SIG-M5 (cell line): ENCODE measurements around the gene FBXW4.

Experiments
- DNase-seq: peaks from one replicate; lab custom pipeline; 2025; lab: John Stamatoyannopoulos, UW

FBXW4 gene

DNA sequence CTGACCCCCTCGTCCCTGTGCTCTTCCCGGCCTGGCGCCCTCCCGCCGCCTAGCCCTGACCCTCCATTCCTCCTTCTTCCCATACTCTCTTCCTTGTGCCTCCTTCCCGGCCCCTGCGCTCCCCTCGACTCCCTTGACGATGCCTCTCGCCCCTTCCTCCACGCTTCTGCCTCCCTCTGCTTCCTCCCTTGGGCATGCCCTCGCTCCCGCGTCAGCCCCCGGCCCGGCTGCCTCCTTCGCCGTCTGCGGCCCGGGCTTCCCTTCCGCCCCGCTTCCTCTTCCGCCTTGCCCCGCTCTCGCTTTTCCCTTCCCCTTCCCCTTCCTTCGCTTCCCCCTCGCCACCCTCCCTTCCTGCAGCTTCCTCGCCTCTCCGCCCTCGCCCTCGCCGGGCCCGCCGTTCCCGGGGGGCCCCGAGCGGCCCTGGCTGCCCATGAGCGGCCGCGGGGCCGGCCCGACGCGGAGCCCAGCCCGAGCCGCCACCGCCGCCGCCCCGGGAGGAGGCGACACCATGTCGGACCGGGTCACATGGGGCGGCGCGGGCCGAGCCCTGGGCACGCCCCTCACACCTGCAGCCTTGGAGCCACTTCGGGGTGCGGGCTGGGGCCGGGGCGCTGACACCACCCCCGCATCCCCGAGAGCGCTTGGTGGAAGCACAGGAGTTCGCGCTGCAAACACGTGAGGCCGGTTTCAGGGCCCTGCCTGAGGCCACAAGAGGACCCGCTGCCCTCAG is at the start of gene FBXW4:
FBXW4 (minus strand) TSS at position 497 of the 730 bp plus-strand sequence; CDS start at position 432, 65 bp downstream.
- no peak for DNase-seq

- no peak for DNase-seq
Measured at GRCh38 chr10:101744267-101744666, 49.3 kb upstream of the FBXW4 start.

DNA sequence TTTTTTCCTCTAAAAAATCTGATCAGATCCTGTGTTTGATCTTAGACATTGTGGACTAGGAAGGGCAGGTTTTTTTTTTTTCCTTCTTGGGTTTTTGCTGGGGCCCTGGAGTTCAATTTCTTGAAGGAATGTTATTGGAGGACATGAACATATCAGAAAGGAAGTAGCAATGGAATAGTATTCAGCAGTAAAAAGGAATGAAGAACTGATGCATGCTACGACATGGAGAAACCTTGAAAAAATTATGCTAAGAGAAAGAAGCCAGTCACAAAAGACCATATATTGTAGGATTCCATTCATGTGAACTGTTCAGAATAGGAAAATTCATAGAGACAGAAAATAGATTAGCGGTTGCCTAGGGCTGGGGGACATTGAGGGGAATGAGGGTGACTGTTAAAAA is 47.0 kb upstream of the FBXW4 start:
- DNase-seq = no peak

- no peak for DNase-seq
Measured at GRCh38 chr10:101736666-101737065, 41.7 kb upstream of the FBXW4 start.

DNA sequence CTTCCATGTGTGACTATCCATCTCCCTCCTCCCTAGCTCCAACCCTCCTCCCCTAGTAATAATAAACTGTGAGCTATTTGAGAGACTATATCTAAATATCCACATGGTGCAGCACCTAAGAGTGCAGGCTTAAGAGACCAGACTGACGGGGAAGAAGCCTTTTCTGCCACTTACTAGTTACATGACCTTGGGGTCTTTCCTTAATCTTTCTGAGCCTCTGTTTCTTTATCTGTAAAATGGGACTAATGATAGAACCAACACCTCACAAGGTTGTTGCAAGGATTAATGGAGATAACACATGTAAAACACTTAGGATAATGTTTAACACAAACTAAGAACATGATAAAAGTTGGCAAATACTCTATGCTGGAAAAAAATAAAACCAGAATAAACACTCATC is 37.1 kb upstream of the FBXW4 start:
- DNase-seq = no peak

DNA sequence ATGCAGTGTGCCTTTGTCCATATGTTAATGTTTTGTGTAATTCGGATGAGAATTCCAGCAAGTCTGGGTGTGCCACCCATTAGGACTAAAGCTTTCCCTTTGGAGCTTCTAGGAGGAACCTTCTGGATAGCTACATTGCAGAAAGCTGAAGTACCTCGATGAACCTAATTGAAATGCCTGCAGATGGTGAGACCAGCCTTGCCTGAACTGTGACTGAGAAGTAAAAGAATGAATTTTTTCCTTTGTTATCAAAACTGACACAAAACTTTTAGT is 31.1 kb upstream of the FBXW4 start:
- DNase-seq = no peak

GRCh38 chr10:101725296-101726114 is 30.5 kb upstream of the FBXW4 start:
- no peak for DNase-seq

DNA sequence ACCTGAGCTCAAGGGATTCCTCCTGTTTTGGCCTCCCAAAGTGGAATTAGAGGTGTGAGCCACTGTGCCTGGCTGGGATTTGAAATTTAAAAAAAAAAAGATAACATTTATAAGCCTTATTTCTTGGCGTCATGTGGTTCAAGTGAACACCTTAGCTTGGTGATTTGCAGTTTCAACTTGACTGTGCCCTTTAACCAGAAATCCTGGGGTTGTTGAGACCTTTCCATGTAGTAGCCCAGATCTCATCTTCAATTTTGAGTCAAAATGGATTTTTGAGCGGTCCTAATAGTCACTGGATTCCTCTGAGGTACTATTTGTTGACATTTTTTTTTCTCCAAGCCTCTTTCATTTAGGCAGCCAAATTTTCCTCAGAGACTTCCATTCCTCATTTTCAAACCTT is 29.5 kb upstream of the FBXW4 start:
- DNase-seq = no peak

DNA sequence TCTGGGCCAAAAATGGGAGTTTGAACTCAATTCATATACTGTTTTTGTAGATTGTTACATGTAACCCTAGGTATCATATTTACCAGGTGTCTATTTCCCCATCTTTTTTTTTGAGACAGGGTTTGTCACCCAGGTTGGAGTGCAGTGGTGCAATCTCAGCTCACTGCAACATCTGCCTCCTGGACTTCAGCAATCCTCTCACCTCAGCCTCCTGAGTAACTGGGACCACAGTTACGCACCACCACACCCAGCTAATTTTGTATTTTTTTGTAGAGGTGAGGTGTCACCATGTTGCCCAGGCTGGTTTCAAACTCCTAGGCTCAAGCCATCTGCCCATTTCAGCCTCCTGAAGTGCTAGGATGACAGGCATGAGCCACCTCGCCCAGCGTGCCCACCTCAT is 28.2 kb upstream of the FBXW4 start:
- no peak for DNase-seq

DNA sequence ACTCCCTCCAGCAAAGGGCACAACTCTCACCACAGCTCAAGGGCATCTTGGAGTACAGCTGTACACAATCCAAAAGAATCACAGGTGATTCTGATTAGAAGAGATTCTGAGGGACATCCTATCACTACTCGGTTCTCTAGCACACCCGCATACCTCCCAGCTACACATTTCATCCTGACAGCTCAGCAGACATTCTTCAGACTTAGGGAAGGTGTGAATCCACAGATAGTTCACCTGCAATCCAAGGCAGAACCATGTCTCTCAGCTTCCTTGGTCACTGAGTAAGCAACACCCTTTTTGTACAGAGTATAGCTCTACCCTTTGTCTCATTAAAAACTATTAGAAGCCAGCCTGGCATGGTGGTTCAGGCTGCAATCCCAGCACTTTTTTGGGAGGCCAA is 26.8 kb upstream of the FBXW4 start:
- no peak for DNase-seq

GRCh38 chr10:101720606-101721230 is 25.7 kb upstream of the FBXW4 start:
- DNase-seq = no peak

DNA sequence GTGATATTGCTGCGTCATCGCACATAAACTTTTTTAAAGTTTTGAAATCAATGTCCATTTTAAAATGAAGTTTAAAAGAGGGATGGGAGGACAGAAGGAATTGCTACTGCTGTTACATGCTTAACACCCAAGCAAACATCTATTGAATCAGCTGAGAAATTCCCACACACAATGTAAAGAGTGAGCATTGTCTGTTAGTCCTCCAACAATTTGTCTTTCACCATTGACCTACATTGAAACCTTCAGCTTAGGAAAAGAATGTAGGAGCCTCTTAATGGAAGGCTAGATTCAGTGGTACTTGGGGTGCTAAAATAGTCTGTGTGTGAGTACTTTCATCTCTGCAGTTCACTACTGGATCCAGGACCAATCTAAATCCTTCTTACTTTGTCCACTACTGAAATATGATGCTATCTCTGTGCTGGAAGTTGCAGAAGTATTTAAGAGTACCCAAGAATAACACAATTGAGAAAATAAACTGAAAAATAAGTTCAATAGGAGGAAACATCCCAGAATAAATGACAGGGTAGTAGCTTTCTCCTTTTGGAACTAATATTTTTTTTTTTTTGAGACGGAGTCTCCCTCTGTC is 23.8 kb upstream of the FBXW4 start:
- no peak for DNase-seq

GRCh38 chr10:101716891-101717659 is 22.1 kb upstream of the FBXW4 start:
- DNase-seq = no peak

DNA sequence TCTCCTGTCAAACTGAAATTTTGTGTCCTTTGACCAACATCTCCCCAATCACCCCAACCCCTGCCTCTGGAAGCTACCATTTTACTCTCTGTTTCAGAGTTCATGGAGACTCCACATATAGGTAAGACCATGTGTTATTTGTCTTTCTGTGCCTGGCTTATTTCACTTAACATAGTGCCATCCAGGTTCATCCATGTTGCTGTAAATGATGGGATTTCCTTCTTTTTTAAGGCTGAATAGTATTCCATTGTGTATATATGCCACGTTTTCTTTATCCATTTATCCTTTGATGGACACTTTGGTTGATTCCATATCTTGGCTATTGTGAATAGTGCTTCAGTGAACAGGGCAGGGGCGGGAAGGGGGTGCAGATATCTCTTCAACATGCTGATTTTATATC is 18.0 kb upstream of the FBXW4 start:
- no peak for DNase-seq

DNA sequence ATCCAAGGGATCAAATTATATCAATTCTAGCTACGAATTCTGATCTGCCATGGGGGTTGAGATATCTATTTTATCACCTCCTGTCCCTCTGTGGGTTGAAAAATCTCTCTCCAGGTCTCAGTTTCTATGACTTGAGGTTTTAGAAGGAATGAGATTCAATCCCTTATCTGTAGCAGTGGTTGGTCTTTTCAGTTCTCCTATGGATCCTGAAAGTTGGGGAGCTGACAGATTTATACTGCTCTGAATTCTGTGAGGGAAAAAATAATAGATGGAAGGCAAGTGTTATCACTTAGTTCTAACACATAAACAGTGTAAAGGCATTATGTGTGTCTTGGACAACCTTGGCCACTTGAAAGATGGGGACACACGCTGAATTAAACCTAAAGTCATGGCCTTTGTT is 15.8 kb upstream of the FBXW4 start:
- DNase-seq = no peak

DNA sequence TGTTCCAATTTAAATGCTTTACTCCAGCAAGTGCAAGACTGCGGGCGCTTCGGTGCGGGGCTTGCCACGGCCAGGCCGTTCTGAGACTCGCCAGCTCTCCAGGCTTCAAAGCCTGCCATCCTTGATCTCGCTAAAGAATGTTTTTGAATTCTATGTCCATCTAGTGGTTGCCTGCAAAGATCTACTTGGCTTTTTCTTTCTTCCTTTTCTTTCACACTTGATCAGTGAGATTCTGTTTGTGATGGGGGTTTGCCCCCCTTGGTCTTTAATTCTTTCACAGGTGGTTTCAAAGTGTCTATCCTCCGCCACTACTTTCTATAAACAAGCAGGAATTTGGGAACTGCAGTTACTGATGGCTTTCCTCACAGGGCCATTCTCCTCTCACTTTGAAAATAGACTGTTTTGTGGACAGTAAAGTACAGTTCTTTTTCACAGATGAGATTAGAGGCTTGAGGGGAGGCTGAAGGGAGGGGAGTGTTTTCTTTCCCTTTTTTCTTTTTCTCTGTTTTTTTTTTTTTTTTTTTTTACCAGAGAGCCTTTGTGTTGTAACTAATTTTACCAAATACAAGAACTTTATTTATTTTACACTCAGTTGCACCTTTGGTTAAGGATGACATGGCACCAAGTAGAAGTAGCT is 15.2 kb upstream of the FBXW4 start:
- no peak for DNase-seq

DNA sequence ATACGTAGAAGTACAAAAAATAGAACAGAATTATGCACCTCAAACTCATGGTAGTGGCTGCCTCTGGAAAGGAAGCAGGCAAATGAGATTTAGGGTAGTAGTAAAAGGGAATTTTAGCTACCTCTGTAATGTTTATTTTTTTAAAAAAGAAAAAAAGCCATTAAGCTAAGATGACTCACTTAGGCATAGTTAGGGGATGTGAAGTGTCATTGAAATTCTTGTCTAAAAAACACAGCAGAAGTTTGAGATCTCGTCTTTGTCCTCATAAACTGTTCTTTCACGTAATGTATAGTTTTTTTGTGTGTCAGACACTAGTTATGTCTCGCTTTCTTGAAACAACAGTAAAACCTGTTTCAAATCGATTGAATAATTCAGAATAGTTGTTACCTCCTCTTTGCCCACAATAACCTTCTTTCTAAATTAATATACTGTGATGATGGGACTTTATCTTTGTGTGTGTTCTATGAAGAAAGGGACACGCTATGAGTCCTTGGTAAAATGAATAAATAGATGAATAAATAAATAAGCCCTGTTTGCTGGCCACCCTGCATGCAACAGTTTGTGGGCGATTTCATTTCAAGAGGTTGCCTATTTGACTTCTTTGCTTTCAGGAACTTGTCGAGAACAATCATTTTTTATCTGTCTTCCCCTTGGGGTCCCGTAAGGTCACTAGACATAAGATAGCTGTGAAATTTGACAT is 14.5 kb upstream of the FBXW4 start:
- DNase-seq = no peak

GRCh38 chr10:101708870-101709269 is 13.9 kb upstream of the FBXW4 start:
- no peak for DNase-seq

GRCh38 chr10:101708073-101708472 is 13.1 kb upstream of the FBXW4 start:
- no peak for DNase-seq

GRCh38 chr10:101704331-101704730 is 9.4 kb upstream of the FBXW4 start:
- no peak for DNase-seq

DNA sequence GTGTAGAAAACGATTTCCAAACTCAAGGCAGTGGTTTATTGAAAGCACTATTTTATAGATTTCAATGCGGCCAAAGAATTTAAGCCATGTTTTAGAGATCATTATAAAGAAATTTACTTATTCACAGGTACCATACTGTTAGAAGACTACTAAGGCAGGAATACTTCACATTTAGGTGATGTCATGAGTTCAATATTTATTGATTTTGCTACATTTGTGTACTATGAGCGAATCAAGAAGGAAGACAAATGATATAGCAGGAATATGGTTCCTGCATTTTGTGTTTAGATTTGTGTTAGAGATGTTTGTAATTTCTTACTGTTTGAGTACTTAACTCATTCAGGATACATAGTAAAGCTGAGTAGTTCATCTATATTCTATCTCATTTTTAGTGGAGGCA is 1.7 kb upstream of the FBXW4 start:
- no peak for DNase-seq
